ENCODE data around the gene TTC33. TPM values are rescaled to one million over a fixed set of nuclear protein-coding genes. Genes with fewer than 3 reads are reported as not detected.

Gene TTC33
- polyA plus RNA-seq, 1 of the 3 experiments (the other 2 are of a cell fraction): 2.2 TPM

GRCh38 chr5:40577718-40578117 is 178.0 kb downstream of the TTC33 start:
- H3K27ac ChIP-seq (ENCODE audit: low read depth in 2 of 2, low read length in 1 of 2): no peak overlapping the region
- H3F3A ChIP-seq (replicated peaks; ENCODE audit: insufficient read depth): no peaks in the 10 kb centered on the region
- 33% methylated on average over 3 of the region's 3 CpGs for WGBS (ENCODE audit: low lambda C conversion rate)
- H3K9me3 ChIP-seq: no peaks in the 10 kb centered on the region
- H4K20me1 ChIP-seq (ENCODE audit: insufficient read depth): no peaks in the 10 kb centered on the region
- H3K36me3 ChIP-seq (replicated peaks in 1 of 2; ENCODE audit: control insufficient read depth in 1 of 2, insufficient read depth in 2 of 2, low read length in 1 of 2): no peaks in the 10 kb centered on the region
- POLR2A ChIA-PET: no interaction called here
- no peaks in the 10 kb centered on the region for H3K4me1 ChIP-seq (ENCODE audit: control insufficient read depth in 1 of 2, insufficient read depth in 2 of 2, low read depth in 1 of 2, low read length in 1 of 2)
- no peak overlapping the region for H3K9ac ChIP-seq
- H3K4me3 ChIP-seq (ENCODE audit: low read depth in 2 of 2, low read length in 1 of 2): no peak overlapping the region
- H3K4me2 ChIP-seq: no peak overlapping the region
- TF ChIP-seq MEF2A (IDR thresholded peaks at IDR 0.05; ENCODE audit: borderline replicate concordance, low read depth) (no peak), POLR2AphosphoS5 (IDR thresholded peaks at IDR 0.05; ENCODE audit: low read depth, low read length) (no peak), REST (IDR thresholded peaks at IDR 0.05; ENCODE audit: low read depth, low read length) (no peak), GABPA (IDR thresholded peaks at IDR 0.05; ENCODE audit: low read depth) (no peak), NRF1 (IDR thresholded peaks at IDR 0.05; ENCODE audit: low read depth, low read length) (no peak), EP300 (IDR thresholded peaks at IDR 0.05; ENCODE audit: borderline replicate concordance in 1 of 2, low read depth in 1 of 2, low read length in 1 of 2) (no peak), MAX (IDR thresholded peaks at IDR 0.05; ENCODE audit: low read depth) (no peak), RFX5 (IDR thresholded peaks at IDR 0.05; ENCODE audit: low read length) (no peak), CTCF (IDR thresholded peaks at IDR 0.05) (no peak), RXRA (IDR thresholded peaks at IDR 0.05; ENCODE audit: borderline replicate concordance, low read depth) (no peak), RCOR1 (IDR thresholded peaks at IDR 0.05; ENCODE audit: low read length) (no peak), MXI1 (IDR thresholded peaks at IDR 0.05; ENCODE audit: low read depth, low read length) (no peak), JUND (IDR thresholded peaks at IDR 0.05) (no peak), FOSL2 (IDR thresholded peaks at IDR 0.05; ENCODE audit: borderline replicate concordance, low read depth) (no peak), TCF12 (IDR thresholded peaks at IDR 0.05) (no peak), USF2 (IDR thresholded peaks at IDR 0.05; ENCODE audit: borderline replicate concordance, low read depth, low read length) (no peak), NFIC (IDR thresholded peaks at IDR 0.05; ENCODE audit: borderline replicate concordance) (no peak), TAF1 (IDR thresholded peaks at IDR 0.05; ENCODE audit: borderline replicate concordance, low read depth, low read length) (no peak), GATA2 (CRISPR knock-in tag; IDR thresholded peaks at IDR 0.05) (no peak)
- no peaks in the 10 kb centered on the region for H3K79me2 ChIP-seq (ENCODE audit: insufficient read depth)
- CTCF ChIA-PET: no interaction called here
- H3K9me2 ChIP-seq: no peaks in the 10 kb centered on the region
- no peak for DNase-seq
- no peak overlapping the region for H2AFZ ChIP-seq (ENCODE audit: low read depth)
- H3K27me3 ChIP-seq (ENCODE audit: insufficient read depth): peaks cover 13% of the 10 kb centered on the region; the same call in 1 of the 2 replicates

All from SK-N-SH (cell line).